Astrocyte of the cerebellum (primary cell): ENCODE data around the gene ACP7.

Source experiments
- DNase-seq: peaks from one replicate; pipeline ENCODE4 v3.0.0-alpha.2; 2011; ENCODE audit warnings: low read depth
- H3K4me3 ChIP-seq: 2 replicates; pipeline ENCODE4 v1.5.1; 2011; ENCODE audit warnings: mild to moderate bottlenecking, low read depth, low read length, moderate library complexity
- CTCF ChIP-seq: IDR thresholded peaks from 2 replicates; pipeline ENCODE4 v1.5.1; 2012; ENCODE audit warnings: low read length, low read depth, moderate library complexity, mild to moderate bottlenecking; ENCODE audit errors: missing control alignments
- in situ Hi-C: cut with HindIII; loops from 2 replicates; pipeline ENCODE4 v1.10.0; 2017; ENCODE audit warnings: low sequenced_read_pairs

ACP7 gene

GRCh38 chr19:39122934-39123731 is 39.0 kb downstream of the ACP7 start:
- no peak overlapping the region for H3K4me3 ChIP-seq
- DNase-seq, result no peak
- in situ Hi-C loops, result no loop called here
- no peak for TF ChIP-seq CTCF

GRCh38 chr19:39124136-39124764 is 40.1 kb downstream of the ACP7 start:
- in situ Hi-C loops, result no loop called here
- no peak overlapping the region for H3K4me3 ChIP-seq
- no peak for DNase-seq
- TF ChIP-seq CTCF, result no peak

GRCh38 chr19:39125199-39125553 is 41.0 kb downstream of the ACP7 start:
- H3K4me3 ChIP-seq, result peak overlapping the region; percentile 82
- in situ Hi-C loops, result no loop called here
- no peak for TF ChIP-seq CTCF
- DNase-seq, result no peak

DNA sequence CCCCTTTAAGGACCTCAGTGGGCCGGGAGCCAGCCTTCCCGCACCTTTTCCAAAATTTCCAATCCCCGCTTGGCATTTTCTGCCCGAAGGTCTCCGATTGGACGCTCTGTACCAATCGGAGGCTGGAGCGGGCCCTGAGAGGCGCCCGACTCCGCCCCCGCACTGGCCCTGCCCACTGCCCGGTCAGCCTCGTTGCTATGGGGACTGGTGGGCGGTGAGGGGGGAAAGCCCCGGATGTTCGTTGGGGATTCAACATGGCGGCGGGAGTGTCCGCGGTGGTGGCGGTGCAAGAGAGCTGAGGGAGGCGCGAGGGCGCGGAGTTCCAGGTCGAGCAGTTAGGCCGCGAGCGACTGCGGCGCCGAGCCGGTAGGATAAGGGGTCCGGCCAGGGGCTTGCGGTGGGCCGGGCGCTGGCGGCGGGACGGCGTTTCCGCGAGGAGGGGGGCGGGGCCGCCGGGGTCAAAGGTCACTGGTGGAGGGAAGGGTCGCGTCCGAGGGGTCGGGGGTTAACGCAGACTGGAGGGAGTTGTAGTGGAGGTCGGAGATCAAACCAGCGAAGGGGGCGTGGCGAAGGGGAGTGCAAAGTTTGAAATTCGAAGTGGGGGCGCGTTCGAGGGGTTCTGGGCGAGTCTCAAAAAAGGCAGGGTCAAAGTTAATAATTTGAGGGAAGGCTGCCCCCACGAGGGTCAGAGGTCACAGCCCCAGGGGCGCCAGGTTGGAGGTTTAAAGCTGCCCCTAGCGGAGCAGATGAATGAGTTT is 41.6 kb downstream of the ACP7 start, which contains the start of gene PAK4:
Gene PAK4, plus strand, starts transcription at position 233 of the 758 bp plus-strand sequence. CDS start 43,768 bp downstream, outside the sequence.
- H3K4me3 ChIP-seq, result peak within 1 kb of the TSS; percentile 82
- in situ Hi-C loops, result no loop called here
- DNase-seq, result peak; percentile 94
- no peak for TF ChIP-seq CTCF

DNA sequence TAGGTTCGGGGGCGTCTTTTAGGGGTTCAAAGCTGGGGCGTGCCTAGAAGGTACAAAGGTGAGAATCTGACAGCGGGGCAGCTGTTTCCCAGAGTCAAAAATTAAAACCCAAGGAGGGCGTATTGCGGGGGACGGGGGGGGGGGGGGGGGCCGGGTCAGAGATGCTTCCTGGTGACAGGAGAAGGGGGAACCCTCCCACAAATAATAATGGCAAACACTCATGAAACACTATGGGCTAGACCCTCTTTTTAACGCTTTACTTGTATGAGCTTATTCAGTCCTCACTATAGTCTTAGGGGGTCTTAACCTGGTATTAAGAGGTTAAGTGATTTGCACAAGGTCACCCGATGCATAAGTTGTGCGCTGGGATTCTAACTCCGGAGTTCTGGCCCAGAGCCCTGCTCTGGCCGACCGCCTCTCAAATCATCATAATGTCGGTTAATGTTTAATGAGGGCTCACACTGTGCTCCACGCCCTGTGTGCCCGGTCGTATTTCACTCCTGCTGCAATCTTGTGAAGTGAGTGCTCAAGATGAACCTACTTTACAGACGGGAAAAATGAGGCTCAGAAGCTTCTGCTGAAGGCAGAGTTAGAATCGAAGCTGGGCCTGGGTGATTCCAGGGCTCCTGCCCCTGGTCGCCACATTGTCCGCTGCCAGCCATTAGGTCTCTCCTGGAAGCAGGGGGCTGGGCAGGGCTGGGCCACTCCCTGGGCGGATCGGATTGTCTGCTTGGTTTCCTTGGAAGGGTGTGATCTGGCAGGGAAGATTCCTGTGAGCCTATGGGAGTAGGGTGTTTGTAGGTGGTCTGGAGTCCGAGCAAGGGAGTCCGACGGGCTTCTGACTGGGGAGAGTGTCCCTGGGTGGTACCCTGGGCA is 42.4 kb downstream of the ACP7 start:
- H3K4me3 ChIP-seq, result peak overlapping the region; percentile 82
- no peak for TF ChIP-seq CTCF
- in situ Hi-C loops, result no loop called here
- DNase-seq, result peak; percentile 46
